HFF-Myc (cell line): ENCODE data around the gene MORN1.

ENCODE experiments used
- DNase-seq: peaks from one replicate; pipeline ENCODE4 v3.0.0-alpha.2; 2011; ENCODE audit warnings: low read depth; ENCODE audit errors: extremely low read depth
- H3K4me3 ChIP-seq: replicated peaks from 2 replicates; pipeline ENCODE4 v1.5.1; 2011; ENCODE audit warnings: low read depth, mild to moderate bottlenecking, control low read depth, low read length
- TF ChIP-seq, protein P1 (sequence below): IDR thresholded peaks from 2 replicates; pipeline ENCODE4 v1.5.1; 2012; ENCODE audit warnings: mild to moderate bottlenecking, low read depth, low read length, control low read depth; ENCODE audit errors: missing control alignments

MORN1 gene

DNA sequence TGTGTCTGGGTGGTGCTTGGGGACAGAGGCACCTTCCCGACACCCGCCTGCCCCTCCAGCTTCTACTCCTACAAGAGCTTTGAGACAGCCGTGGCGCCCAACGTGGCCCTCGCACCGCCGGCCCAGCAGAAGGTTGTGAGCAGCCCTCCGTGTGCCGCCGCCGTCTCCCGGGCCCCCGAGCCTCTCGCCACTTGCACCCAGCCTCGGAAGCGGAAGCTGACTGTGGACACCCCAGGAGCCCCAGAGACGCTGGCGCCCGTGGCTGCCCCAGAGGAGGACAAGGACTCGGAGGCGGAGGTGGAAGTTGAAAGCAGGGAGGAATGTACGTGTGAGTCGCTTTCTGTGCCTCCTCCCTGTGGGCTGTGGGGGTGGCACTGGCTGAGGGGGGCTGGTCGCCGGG is 87.6 kb downstream of the MORN1 start:
- no peak for DNase-seq
- TF ChIP-seq, protein P1, sequence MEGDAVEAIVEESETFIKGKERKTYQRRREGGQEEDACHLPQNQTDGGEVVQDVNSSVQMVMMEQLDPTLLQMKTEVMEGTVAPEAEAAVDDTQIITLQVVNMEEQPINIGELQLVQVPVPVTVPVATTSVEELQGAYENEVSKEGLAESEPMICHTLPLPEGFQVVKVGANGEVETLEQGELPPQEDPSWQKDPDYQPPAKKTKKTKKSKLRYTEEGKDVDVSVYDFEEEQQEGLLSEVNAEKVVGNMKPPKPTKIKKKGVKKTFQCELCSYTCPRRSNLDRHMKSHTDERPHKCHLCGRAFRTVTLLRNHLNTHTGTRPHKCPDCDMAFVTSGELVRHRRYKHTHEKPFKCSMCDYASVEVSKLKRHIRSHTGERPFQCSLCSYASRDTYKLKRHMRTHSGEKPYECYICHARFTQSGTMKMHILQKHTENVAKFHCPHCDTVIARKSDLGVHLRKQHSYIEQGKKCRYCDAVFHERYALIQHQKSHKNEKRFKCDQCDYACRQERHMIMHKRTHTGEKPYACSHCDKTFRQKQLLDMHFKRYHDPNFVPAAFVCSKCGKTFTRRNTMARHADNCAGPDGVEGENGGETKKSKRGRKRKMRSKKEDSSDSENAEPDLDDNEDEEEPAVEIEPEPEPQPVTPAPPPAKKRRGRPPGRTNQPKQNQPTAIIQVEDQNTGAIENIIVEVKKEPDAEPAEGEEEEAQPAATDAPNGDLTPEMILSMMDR, result no peak

DNA sequence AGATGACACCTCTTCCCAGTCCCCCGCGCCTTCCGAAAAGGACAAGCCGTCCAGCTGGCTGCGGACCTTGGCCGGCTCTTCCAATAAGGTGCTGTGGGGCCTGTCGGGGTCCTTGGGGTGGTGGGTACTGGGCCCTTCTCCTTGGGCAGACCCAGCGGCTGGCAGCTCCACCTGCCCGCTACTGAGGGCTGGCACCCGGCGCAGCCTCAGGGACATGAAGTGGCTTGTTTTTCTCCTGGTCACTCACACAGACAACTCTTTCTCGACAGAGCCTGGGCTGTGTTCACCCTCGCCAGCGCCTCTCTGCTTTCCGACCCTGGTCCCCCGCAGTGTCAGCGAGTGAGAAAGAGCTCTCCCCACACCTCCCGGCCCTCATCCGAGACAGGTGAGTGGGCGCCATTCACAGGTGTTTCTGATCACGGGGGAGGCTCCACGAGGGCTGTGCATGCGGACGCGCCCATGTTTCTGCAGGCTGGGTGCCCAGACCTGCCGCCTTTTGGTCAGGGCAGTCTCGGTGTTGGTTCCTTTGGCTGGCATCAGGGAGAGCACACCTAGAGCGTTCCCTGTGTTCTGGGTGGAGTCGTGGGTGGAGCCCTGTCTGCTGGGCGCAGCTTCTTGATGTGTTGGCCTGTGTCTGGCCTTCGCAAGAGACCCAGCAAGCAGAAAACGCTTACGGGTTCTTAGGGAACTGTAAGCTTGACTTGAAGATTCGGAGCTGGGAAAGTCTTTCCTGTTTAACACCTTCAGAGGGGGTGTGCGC is 88.2 kb downstream of the MORN1 start:
- TF ChIP-seq, protein P1, result no peak
- no peak overlapping the region for H3K4me3 ChIP-seq
- no peak for DNase-seq

More for the DNA sequence above, 87.6 kb downstream of the MORN1 start:
- no peak overlapping the region for H3K4me3 ChIP-seq

DNA sequence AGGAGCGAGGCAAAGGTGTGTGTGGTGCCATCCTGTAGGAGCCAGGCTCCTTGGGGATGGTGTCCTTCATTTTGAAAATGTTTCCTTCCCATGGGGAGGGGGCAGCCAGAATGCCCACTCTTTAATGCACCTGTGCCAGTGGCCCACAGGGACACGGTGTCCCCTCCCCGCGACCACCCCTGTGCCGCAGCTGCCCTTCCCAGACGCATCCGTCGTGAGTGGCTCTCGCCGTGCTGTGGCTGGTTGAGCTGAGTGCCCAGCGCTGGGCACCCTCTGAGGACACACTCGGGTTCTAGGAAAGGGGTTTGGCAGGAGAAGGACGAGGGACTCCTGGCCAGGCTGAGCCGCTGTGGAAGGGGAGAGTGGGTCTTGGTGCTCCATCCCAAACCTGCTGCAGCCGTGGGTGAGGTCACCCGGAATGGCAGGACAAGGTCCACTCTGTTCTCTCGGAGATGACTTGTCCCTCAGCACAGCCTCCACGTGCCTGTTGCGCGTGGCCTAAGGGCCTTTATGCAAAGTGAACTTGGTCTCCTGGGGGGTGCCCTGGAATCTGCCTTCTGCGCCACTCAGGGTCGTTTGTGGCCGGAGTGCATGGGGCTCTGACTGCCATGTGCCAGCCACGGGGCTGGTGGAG is 88.9 kb downstream of the MORN1 start:
- TF ChIP-seq, protein P1, result no peak
- no peak overlapping the region for H3K4me3 ChIP-seq
- no peak for DNase-seq

DNA sequence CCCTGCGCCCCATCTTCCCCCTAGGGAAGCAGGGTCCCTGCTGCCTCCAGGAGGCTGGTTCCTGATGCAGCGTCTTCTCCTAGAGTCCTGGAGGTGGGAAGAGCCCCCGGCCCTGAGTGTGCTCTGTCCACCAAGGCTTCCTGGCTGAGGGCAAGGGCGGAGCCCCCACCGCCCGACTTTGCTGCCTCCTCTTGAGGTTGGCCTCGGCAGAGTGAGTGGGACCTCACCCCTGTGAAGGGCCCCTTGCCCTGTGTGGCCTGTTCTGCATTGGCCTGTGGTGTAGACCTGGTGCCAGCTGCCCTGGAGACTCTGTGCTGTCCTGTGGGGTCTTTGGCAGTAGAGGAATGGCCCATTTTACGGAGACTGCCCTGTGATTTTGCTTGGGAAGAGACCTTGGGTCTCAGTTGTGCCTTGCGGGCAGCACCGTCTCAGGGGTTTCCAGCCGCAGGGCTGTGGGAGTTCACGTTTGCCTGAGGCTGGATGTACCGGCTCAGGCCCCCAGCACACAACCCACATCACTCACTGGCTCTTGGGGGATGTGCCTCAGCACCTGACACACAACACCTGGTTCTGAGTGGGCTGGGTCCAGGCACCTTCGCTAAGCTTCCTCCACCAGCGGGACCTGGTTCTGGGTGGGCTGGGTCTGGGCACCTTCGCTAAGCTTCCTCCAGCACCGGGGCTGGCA is 89.6 kb downstream of the MORN1 start:
- DNase-seq, result no peak
- TF ChIP-seq, protein P1, result no peak
- no peak overlapping the region for H3K4me3 ChIP-seq

DNA sequence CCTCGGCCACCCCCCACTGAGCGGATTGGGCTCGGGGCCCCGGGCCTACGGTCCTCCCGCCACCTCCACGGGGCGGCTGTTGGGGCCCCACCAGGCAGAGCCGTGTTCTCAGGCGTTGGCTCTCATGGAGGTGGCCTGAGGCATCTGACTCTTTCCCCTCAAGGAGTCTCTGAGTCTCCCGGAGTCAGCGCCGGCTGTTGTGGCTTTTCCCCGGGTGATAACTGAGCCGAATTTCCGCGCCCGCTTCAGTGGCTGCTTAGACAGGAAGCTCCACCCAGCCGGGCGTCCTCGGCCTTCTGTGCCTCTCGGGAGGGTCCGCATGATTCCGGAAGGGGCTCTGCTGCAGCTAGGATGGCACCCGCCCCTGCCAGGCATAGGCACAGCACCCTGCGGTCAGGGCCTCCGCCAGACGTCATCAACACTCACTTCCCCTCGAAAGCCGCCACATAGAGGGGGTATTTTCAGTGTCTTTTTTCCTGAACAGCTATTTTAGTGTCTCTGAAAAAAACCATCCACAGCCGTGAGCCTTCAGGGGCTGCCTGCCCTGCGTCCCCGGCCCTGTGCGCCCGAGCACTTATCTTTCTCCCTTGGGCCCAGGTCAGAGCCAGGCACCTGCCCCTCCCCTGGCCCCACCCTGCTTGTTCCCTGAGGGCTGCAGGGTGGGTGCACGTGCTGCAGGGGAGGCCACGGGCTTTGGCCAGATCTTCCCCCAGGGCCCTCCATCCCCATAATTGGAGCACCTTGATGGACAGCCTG is 90.3 kb downstream of the MORN1 start:
- H3K4me3 ChIP-seq, result no peak overlapping the region
- DNase-seq, result no peak
- TF ChIP-seq, protein P1, result no peak

DNA sequence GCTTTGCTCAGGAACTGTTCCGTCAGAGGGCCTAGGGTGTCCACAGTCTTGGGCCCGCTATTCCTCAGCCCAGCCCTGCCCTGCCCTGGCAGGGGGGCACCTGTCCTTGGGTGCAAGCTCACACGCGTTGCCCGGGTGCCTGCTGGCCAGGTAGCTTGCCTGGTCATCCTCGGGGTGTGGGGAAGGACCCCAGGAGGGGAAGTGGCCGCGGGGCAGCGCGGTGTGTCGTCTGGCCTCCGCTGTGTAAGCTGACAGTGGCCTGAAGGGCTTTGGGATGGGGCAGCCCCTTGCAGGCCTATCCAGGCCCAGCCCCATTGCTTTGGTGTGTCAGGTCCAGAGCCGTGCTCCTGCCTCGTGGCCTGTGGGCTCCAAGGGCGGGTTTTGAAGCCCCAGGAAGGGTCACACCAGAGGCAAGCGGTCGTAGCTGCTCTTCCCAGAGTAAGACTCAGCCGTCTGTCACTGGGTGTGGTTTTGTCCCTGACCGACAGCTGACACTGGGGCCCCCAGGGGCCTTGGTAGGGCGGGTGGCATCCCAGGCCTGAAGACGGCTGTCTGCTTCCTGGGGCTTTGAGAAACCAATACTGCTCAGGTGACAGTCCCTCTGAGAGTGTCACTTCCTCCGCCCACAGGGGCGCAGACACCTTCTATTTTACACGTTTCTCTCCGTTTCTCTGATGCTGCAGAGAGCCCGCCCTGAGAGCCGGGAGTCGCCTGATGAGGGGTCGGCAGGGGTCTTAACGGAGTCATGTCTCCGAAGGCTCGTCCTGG is 91.2 kb downstream of the MORN1 start:
- TF ChIP-seq, protein P1, result no peak
- no peak overlapping the region for H3K4me3 ChIP-seq
- DNase-seq, result no peak
